ENCODE results near the gene WDR82.

- TF ChIP-seq CTCF (IDR thresholded peaks at IDR 0.05; ENCODE audit: borderline replicate concordance, extremely low read depth, low read length, poor library complexity, severe bottlenecking) (no peak), EZH2 (IDR thresholded peaks at IDR 0.05; ENCODE audit: borderline replicate concordance, low read depth, low read length, severe bottlenecking) (no peak)
Measured at GRCh38 chr3:52246264-52246620, 32.2 kb downstream of the WDR82 start.

Data from DND-41 (cell line).